GM12878 (cell line): Measurements from ENCODE around the gene PFKFB3.

Experiments used
- BACH1 ChIP-seq: fragments of 450-650 bp; IDR thresholded peaks from 2 replicates; pipeline ENCODE4 v1.6.1; 2017; ENCODE audit warnings: mild to moderate bottlenecking, borderline replicate concordance
- CEBPB ChIP-seq, 2 experiments: fragments of 150-350 bp in 1 of 2; IDR thresholded peaks; 2 replicates each; pipeline ENCODE4 v1.6.1; 2012 to 2014; ENCODE audit warnings: low read depth in 2 of 2, low read length in 2 of 2, borderline replicate concordance in 1 of 2, inconsistent platforms in 1 of 2
- EP300 ChIP-seq, 2 experiments: fragments of 150-350 bp in 1 of 2; IDR thresholded peaks; 2 replicates each; pipeline ENCODE4 v1.6.1; 2011 to 2012; ENCODE audit warnings: low read depth in 2 of 2, low read length in 2 of 2, borderline replicate concordance in 1 of 2, improper control_type of control experiment in 1 of 2, inconsistent platforms in 1 of 2; ENCODE audit not compliant: control insufficient read depth in 1 of 2
- FOS ChIP-seq: IDR thresholded peaks from 3 replicates; pipeline ENCODE4 v1.6.1; 2011; ENCODE audit warnings: borderline replicate concordance; ENCODE audit not compliant: insufficient read length; ENCODE audit errors: extremely low read depth
- SIN3A ChIP-seq: IDR thresholded peaks from 2 replicates; pipeline ENCODE4 v1.6.1; 2012; ENCODE audit warnings: low read depth, low read length, improper control_type of control experiment
- ZNF592 ChIP-seq: fragments of 450-650 bp; IDR thresholded peaks from 2 replicates; pipeline ENCODE4 v1.6.1; 2017; ENCODE audit warnings: mild to moderate bottlenecking, moderate library complexity
- ZSCAN29 ChIP-seq: fragments of 450-650 bp; IDR thresholded peaks from 2 replicates; pipeline ENCODE4 v1.6.1; 2017; ENCODE audit warnings: mild to moderate bottlenecking, moderate library complexity

DNA sequence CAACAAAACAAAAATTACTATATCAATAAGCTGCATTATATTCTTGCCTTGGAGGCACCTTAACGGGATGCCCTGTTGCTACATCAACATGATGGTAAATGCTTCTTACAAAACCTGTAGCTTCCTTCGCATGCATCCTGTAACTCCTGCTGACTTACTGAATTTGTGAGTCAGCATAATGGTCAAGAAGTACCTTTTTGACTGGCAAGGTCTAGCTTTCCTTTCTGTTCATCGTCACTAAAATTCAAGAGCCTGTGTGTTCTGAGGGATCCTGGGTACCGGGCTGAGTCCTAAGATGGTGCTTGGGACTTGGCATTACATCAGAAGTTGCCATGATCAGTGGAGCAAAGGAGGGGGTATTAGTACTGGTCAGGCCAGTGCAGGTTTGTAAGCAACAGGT lies 4.9 kb downstream of the PFKFB3 start:
- no peak for TF ChIP-seq EP300 (IDR thresholded peaks at IDR 0.05; ENCODE audit: borderline replicate concordance in 1 of 2, control insufficient read depth in 1 of 2, low read depth in 2 of 2, low read length in 2 of 2)
- TF ChIP-seq FOS: no peak
- TF ChIP-seq CEBPB (IDR thresholded peaks at IDR 0.05; ENCODE audit: borderline replicate concordance in 1 of 2, low read depth in 2 of 2, low read length in 2 of 2): no peak
- TF ChIP-seq BACH1: no peak
- TF ChIP-seq ZNF592: no peak
- no peak for TF ChIP-seq ZSCAN29
- no peak for TF ChIP-seq SIN3A
